PC-3 (cell line): Measurements from ENCODE around the gene IMPA2. TPM values are rescaled to one million over a fixed set of nuclear protein-coding genes. Genes with fewer than 3 reads are reported as not detected.

Experiments used
- ATAC-seq: fragments of 200-7000 bp; cut with Tn5 transposase; 2 replicates; pipeline ENCODE4 v1.9.1; 2020; ENCODE audit warnings: mild to moderate bottlenecking, moderate library complexity
- BruUV-seq: library from RNA; stranded (reverse); fragments of 400-500 nt; replicated peaks from 2 replicates; lab custom pipeline; 2021; lab: Mats Ljungman, UMichigan
- CTCF ChIA-PET: fragments of 300-600 bp; sonication (Branson Sonifier 250); formaldehyde crosslinking; loops from one replicate; lab custom pipeline; 2022; ENCODE audit warnings: antibody characterized with exemption; lab: Charles Lee
- POLR2A ChIA-PET: fragments of 300-600 bp; sonication (Branson Sonifier 250); formaldehyde crosslinking; loops from one replicate; lab custom pipeline; 2022; ENCODE audit warnings: antibody characterized with exemption; ENCODE audit not compliant: unreplicated experiment; lab: Charles Lee
- DNase-seq: peaks from one replicate; pipeline ENCODE4 v3.0.0-alpha.2; 2015
- H2AFZ ChIP-seq: fragments of 300-600 bp; sonication (generic); 2 replicates; pipeline ENCODE4 v1.6.0; 2016; ENCODE audit warnings: antibody characterized with exemption, low read length
- H3F3A ChIP-seq: fragments of 300-600 bp; sonication (generic); one replicate; pipeline ENCODE4 v1.6.0; 2017; ENCODE audit warnings: antibody characterized with exemption, low read length, control low read depth, mild to moderate bottlenecking; ENCODE audit not compliant: unreplicated experiment
- H3K27ac ChIP-seq: fragments of 300-600 bp; sonication (generic); 2 replicates; pipeline ENCODE4 v1.5.1; 2016; ENCODE audit warnings: mild to moderate bottlenecking, low read length
- H3K27me3 ChIP-seq: fragments of 300-600 bp; sonication (generic); 2 replicates; pipeline ENCODE4 v1.6.1; 2016; ENCODE audit warnings: low read length, mixed read lengths
- H3K36me3 ChIP-seq: fragments of 300-600 bp; sonication (generic); 2 replicates; pipeline ENCODE4 v1.6.1; 2016; ENCODE audit warnings: low read depth, mixed run types, low read length, mixed read lengths
- H3K4me1 ChIP-seq: fragments of 300-600 bp; sonication (generic); 2 replicates; pipeline ENCODE4 v1.5.1; 2016; ENCODE audit warnings: low read length; ENCODE audit not compliant: insufficient read depth
- H3K4me2 ChIP-seq: fragments of 300-600 bp; sonication (generic); 2 replicates; pipeline ENCODE4 v1.6.0; 2016; ENCODE audit warnings: low read length
- H3K4me3 ChIP-seq: fragments of 300-600 bp; sonication (generic); 2 replicates; pipeline ENCODE4 v1.5.1; 2016; ENCODE audit warnings: mild to moderate bottlenecking, low read length, mixed read lengths
- H3K79me2 ChIP-seq: fragments of 300-600 bp; sonication (generic); 2 replicates; pipeline ENCODE4 v1.6.1; 2017; ENCODE audit warnings: low read length, mixed read lengths
- H3K9ac ChIP-seq: fragments of 300-600 bp; sonication (generic); 2 replicates; pipeline ENCODE4 v1.6.0; 2016; ENCODE audit warnings: mild to moderate bottlenecking, low read length
- H3K9me2 ChIP-seq: fragments of 300-600 bp; sonication (generic); replicated peaks from 2 replicates; pipeline ENCODE4 v1.6.1; 2016; ENCODE audit warnings: mixed run types, low read length, mixed read lengths
- H3K9me3 ChIP-seq: fragments of 300-600 bp; sonication (generic); 2 replicates; pipeline ENCODE4 v1.6.1; 2016; ENCODE audit warnings: low read length, mixed read lengths
- H4K20me1 ChIP-seq: fragments of 300-600 bp; sonication (generic); 2 replicates; pipeline ENCODE4 v1.6.1; 2016; ENCODE audit warnings: low read length, mixed read lengths
- CTCF ChIP-seq: fragments of 300-600 bp; sonication (generic); conservative IDR thresholded peaks from 2 replicates; pipeline ENCODE4 v1.5.1; 2017; ENCODE audit warnings: antibody characterized with exemption, low read depth, mild to moderate bottlenecking, low read length
- EZH2 ChIP-seq: fragments of 300-600 bp; sonication (generic); IDR thresholded peaks from one replicate; pipeline ENCODE4 v1.6.1; 2017; ENCODE audit warnings: antibody characterized with exemption, mild to moderate bottlenecking, low read length; ENCODE audit not compliant: unreplicated experiment
- EZH2phosphoT487 ChIP-seq: fragments of 300-600 bp; sonication (generic); IDR thresholded peaks from 2 replicates; pipeline ENCODE4 v1.6.1; 2018; ENCODE audit warnings: mild to moderate bottlenecking, antibody characterized with exemption, low read length, borderline replicate concordance
- intact Hi-C: fragments of 100-400 bp; cut with micrococcal nuclease; formaldehyde crosslinking; loops from 2 replicates; pipeline ENCODE4 v1.9.0; 2023
- total RNA-seq: library from RNA; depleted of rRNA; stranded (reverse); fragments of >200 nt; gene quantifications from 2 replicates; pipeline ENCODE4 v1.2.3, GENCODE V29; 2014

The IMPA2 gene
- total RNA-seq, 1 experiment from 2014 or later, result 38.2 TPM

- TF ChIP-seq EZH2phosphoT487 (no peak), CTCF (peak; percentile 91)
- no peaks in the 10 kb centered on the region for H3K79me2 ChIP-seq
- H3K4me2 ChIP-seq, result peak overlapping the region; percentile 59; the same call in 1 of the 2 replicates
- CTCF ChIA-PET, result interaction anchor here (0.6 to 3.3 kb wide), 8 partner anchors 9 to 205 kb away, joined by 3 to 62 read pairs (median 4); no protein-coding TSS in a partner anchor
- H3K4me3 ChIP-seq, result no peak overlapping the region
- H3K9me2 ChIP-seq, result no peaks in the 10 kb centered on the region
- H3F3A ChIP-seq, result no peaks in the 10 kb centered on the region
- no peak overlapping the region for H3K9ac ChIP-seq
- intact Hi-C loops, result loop anchor here (1.0 to 5.0 kb wide), 5 partner anchors 26 to 206 kb away; no protein-coding TSS in a partner anchor
- no peaks in the 10 kb centered on the region for H3K4me1 ChIP-seq
- H4K20me1 ChIP-seq, result no peaks in the 10 kb centered on the region
- no TSS peak for BruUV-seq
- DNase-seq (peak; percentile 87), ATAC-seq (peak; percentile 84)
- no peaks in the 10 kb centered on the region for H3K36me3 ChIP-seq
- no peak overlapping the region for H2AFZ ChIP-seq
- POLR2A ChIA-PET, result no interaction called here
- H3K9me3 ChIP-seq, result no peaks in the 10 kb centered on the region
- no peaks in the 10 kb centered on the region for H3K27me3 ChIP-seq
- H3K27ac ChIP-seq, result no peak overlapping the region
Observed at GRCh38 chr18:11937874-11938478, 43.3 kb upstream of the IMPA2 start.

GRCh38 chr18:11940956-11941355 lies 40.4 kb upstream of the IMPA2 start:
- H3K4me1 ChIP-seq, result no peaks in the 10 kb centered on the region
- no peaks in the 10 kb centered on the region for H3K9me2 ChIP-seq
- H3K9me3 ChIP-seq, result no peaks in the 10 kb centered on the region
- H3K4me2 ChIP-seq, result no peak overlapping the region
- no peak overlapping the region for H2AFZ ChIP-seq
- TF ChIP-seq EZH2phosphoT487 (no peak), EZH2 (no peak), CTCF (no peak)
- intact Hi-C loops, result no loop called here
- no peak overlapping the region for H3K27ac ChIP-seq
- BruUV-seq, result no TSS peak
- no peaks in the 10 kb centered on the region for H3F3A ChIP-seq
- no peak for DNase-seq
- no peaks in the 10 kb centered on the region for H3K36me3 ChIP-seq
- CTCF ChIA-PET, result no interaction called here
- no peak overlapping the region for H3K4me3 ChIP-seq
- no peaks in the 10 kb centered on the region for H3K79me2 ChIP-seq
- ATAC-seq, result no peak
- POLR2A ChIA-PET, result interaction anchor here (0.8 kb wide), 1 partner anchor 40 kb away, joined by 10 read pairs; the partner anchor contains the start of gene IMPA2
- no peaks in the 10 kb centered on the region for H3K27me3 ChIP-seq
- H4K20me1 ChIP-seq, result no peaks in the 10 kb centered on the region
- no peak overlapping the region for H3K9ac ChIP-seq

GRCh38 chr18:11943551-11943950 lies 37.8 kb upstream of the IMPA2 start:
- BruUV-seq, result no TSS peak
- Histone ChIP-seq H3K9ac (no peak overlapping the region), H3K9me2 (no peaks in the 10 kb centered on the region), H3K36me3 (no peaks in the 10 kb centered on the region), H3K4me2 (no peak overlapping the region), H3K4me3 (no peak overlapping the region), H3K79me2 (no peaks in the 10 kb centered on the region), H3K27ac (no peak overlapping the region), H3K9me3 (no peaks in the 10 kb centered on the region), H3K27me3 (no peaks in the 10 kb centered on the region), H2AFZ (no peak overlapping the region), H3K4me1 (peaks cover 10% of the 10 kb centered on the region; the same call in 1 of the 2 replicates), H3F3A (no peaks in the 10 kb centered on the region), H4K20me1 (no peaks in the 10 kb centered on the region)
- intact Hi-C loops, result no loop called here
- TF ChIP-seq CTCF (no peak), EZH2 (no peak), EZH2phosphoT487 (no peak)
- ChIA-PET POLR2A (no interaction called here), CTCF (no interaction called here)
- DNase-seq (no peak), ATAC-seq (no peak)
